GM21529 (cell line): ENCODE measurements around the gene TMEM61.
"Not testable (repeated sequence)": the region's sequence is repeated elsewhere in the genome, so short reads cannot be mapped to it uniquely, and the experiment has no call there.

Source experiments
- ATAC-seq: cut with Tn5 transposase; IDR thresholded peaks from one replicate; pipeline ENCODE4 v1.9.1; 2021; ENCODE audit not compliant: unreplicated experiment

The TMEM61 gene

DNA sequence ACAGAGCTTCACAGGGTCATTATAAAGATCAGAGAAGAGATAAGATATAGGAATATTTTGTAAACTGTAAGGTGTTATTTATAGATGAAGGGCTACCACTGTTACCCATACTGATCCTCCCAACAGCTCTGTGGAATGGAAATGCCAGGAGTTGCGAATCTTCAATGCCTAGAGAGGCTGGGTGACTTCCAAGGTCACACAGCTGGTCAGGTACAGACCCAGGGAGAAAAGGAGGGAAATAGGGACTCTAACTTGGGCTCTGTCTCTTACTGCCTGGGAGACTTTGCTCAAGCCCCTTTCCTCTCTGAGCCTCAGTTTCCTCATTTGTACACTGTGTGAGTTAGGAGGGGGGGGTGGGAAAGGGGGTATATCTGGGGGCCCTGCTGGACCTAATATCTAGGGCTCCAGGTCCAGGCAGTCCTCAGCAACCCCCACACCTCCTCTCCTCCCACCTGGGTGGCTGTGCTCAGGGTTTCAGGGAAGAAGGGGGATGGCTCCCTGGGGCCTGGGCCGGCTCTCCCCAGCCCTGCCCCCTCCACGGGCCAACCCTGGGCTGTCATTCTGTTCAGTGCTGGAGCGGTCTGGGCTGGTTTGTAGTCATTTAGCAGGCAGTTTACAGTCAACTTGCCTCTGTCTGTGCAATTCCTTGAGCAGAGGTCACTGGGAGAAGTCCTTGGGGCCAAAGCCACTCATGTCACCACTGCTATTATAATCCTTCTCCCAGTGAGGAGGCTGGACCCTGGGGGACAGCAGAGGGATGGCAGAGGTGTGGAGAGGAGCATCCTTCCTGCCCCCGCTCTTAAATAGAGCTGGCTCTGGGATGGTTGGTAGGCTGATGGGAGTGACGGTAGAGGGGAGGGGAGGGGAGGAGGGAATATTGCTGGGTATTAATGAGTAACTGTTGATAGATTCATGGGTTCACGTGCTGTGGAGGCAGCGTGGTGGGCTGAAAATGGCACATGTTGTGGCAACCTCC, 20.0 kb downstream of the TMEM61 start:
- no peak for ATAC-seq

GRCh38 chr1:55001311-55001710, 20.9 kb downstream of the TMEM61 start:
- ATAC-seq, result no peak

- no peak for ATAC-seq
Observed at GRCh38 chr1:55002686-55003085, 22.3 kb downstream of the TMEM61 start.

- ATAC-seq, result no peak
Observed at GRCh38 chr1:55005351-55006140, 25.1 kb downstream of the TMEM61 start.

GRCh38 chr1:55006931-55007330, 26.5 kb downstream of the TMEM61 start:
- ATAC-seq, result no peak

GRCh38 chr1:55007625-55008024, 27.2 kb downstream of the TMEM61 start:
- no peak for ATAC-seq

GRCh38 chr1:55010194-55010886, 29.9 kb downstream of the TMEM61 start:
- ATAC-seq, result no peak

DNA sequence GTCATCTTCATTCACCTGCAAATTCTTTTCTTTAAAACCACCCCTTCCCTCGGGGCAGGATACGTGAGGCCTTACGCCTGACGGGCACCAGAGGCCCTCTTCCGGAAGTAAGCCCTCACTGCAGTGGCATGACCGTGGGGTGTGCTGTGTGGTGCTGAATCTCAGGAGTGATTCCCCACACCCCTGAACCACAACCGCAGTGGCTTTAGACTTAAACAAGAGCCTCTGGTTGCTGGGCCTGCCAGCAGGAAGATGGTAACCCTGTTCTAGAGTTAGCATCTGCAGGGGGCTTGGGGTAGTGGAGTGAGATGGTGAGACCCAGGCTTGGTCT, 30.4 kb downstream of the TMEM61 start:
- ATAC-seq, result no peak

- ATAC-seq, result no peak
Observed at GRCh38 chr1:55012661-55013060, 32.2 kb downstream of the TMEM61 start.

DNA sequence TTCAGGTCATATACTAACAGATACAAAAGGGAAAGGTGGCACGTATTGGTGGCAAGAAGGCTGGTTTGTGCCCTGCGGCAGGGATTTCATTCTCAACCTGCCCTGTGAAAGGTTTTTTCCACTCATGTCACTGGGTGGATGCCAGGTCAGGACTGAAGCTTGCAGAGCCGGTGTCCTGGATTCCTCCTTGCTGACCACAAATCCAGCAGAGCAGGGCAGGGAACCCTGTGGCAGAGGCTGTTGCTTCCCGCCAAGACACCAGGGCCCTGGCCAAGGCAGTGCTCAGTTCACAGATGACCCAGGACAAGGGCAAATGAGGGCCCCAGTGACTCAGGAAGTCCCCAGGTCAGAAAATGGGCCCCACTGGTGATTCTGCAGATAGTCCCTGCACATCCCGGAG, 34.7 kb downstream of the TMEM61 start:
- no peak for ATAC-seq

DNA sequence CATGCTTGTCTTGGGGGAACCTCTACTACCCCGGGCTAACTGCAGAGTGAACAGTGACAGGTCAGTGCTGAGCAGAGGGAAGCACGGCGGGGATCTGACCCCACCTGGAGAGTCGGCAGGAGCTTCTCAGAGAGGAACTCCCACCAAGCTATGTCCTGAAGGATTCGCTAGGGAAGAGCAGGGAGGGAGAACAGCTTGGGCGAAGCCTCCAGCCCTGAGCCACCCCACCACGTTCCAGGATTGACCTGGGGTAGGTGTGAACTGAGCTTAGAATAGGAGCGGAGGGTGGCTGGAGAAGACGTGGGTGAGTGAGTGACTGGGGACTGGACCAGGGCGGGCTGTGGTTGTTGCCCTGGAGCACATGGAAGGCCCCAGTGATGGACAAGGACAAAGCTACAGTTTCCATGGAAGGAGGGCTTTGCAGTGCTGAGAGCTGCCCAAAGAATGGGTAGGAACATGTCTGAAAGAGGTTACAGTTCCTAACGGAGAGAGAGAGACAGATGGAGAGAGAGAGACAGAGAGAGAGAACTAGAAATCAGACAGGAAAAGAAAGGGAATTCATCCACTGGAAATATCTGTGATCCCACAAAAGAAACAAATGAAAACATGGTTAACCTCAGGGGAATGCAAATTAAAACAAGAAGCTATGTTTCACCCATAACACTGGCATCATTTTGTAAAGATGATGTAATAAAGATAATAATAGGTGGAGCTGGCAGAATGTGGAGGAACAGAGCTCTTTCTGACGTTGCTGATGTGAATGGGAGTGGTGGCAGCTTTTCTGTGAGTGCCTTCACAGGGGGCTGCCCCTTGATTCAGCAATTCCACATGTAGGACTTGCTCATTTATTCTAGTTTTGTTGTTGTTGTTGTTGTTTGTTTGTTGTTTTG, 35.5 kb downstream of the TMEM61 start:
- no peak for ATAC-seq

DNA sequence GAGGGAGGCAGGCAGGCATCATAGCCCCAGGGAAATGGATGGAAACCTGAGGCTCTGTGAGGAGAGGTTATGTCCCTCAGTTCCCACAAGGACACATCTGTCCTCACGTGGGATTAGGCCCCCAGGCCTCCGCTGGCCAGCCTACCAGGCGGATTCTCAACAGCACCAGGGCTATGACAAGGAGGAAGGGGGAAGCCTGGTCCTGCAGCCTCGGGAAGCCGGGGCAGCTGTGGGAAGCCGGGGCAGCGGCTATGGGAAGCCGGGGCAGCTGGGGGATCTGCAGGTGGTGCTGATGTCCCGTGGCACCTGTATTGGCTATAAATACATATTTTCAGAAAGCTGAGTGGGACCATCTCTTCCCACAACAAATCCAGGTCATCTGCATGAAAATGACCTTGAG, 38.0 kb downstream of the TMEM61 start:
- ATAC-seq, result no peak

GRCh38 chr1:55021942-55022546, 41.6 kb downstream of the TMEM61 start:
- peak; percentile 83 for ATAC-seq

GRCh38 chr1:55024163-55024562, 43.7 kb downstream of the TMEM61 start:
- ATAC-seq, result not testable (repeated sequence)

DNA sequence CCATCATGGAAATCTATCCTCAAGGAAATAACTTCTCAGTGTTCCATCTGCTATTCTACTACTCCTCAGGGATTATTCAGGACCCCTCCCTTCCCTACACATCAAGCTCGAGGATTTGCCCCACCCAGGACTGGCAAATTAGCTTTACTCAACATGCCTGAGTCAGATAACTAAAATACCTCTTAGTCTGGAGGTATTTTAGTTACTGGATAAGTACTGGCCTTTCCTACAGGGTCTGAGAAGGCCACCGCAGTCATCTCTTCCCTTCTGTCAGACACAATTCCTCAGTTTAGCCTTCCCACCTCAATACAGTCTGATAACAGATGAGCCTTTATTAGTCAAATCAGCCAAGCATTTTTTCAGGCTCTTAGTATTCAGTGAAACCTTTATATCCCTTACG, 46.3 kb downstream of the TMEM61 start:
- ATAC-seq, result not testable (repeated sequence)

GRCh38 chr1:55031098-55031497, 50.7 kb downstream of the TMEM61 start:
- ATAC-seq, result not testable (repeated sequence)

DNA sequence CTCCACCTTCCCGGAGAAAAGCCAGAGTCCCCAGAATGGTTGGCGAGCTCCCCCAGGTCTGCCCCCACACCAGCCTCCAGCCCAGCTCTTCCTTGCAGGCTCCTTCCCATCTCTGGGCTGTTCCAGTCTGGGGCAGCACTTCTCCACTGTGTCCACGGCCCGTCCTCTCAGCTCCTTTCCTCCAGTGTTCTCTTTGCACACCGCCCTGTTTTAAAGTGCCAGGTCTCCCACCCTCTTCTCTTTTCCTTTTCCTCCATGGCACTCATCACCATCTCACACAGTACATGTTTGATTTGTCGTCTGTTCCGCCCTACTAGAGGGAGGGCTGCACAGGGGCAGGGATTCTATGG, 52.8 kb downstream of the TMEM61 start:
- ATAC-seq, result no peak

DNA sequence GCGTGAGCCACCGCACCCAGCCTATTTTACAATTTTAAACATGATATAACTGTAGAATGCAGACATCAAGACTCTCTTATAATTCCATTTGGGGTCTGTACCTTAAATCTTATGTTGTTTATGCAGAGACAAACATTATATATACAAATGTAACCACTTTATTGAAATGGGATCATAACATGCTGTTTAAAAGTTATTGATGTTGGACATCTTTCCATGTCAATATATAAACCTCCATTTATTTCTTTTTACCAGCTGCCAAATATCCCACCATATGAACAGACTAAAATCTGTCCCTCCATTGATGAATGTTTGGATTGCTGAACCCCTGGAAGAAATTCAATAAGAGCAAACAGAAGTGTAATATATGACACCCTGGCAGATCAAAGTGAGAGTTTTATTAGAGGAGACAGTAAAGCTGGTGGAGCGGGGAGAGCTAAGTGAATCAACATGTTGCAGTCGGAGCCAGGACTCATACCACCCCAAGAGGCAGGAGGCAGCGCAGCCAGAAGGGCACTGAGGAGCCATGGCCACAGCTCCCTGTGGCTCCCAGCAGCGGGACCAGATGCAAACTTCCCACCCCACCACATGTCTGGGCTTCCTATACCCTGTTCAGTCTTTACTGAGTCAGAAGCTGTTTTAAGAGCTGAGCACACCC, 54.2 kb downstream of the TMEM61 start:
- no peak for ATAC-seq

- ATAC-seq, result no peak
Observed at GRCh38 chr1:55035904-55036303, 55.5 kb downstream of the TMEM61 start.
